ENCODE data around the gene B4GALT1. TPM values are rescaled to one million over a fixed set of nuclear protein-coding genes. Genes with fewer than 3 reads are reported as not detected.
A peak's percentile ranks its signal among the peaks of the same experiment; 100 is the strongest.

B4GALT1 gene
- total RNA-seq, 1 donor from 2014 or later, result 72.0 TPM

DNA sequence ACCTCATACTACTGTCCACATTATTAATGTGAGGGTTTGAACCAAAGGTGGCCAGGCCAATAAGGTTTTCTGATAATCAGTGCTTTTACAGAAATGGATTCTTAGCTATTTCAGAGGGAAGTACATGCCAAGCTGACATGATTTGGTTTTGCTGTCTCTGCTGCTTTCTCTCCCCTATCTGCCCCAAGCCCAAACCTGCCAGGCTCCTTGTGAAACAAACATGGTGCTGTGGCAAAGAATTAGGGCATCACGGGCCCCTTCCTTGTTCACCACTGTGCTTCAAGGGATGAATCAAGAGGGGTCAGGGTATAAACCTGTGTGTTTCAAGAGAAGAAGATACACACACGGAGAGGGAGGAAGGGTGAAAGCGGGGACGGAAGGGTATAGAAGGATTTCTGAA is 49.3 kb downstream of the B4GALT1 start:
- ATAC-seq, result no peak
- H3K4me3 ChIP-seq, result no peak overlapping the region
- DNase-seq, result no peak
- peaks cover 15% of the 10 kb centered on the region for H3K4me1 ChIP-seq
- H3K36me3 ChIP-seq, result peaks cover 81% of the 10 kb centered on the region
- H3K27ac ChIP-seq, result no peak overlapping the region
- no peaks in the 10 kb centered on the region for H3K9me3 ChIP-seq
- no peaks in the 10 kb centered on the region for H3K27me3 ChIP-seq (ENCODE audit: low read depth)
- no peak for TF ChIP-seq CTCF (IDR thresholded peaks at IDR 0.05)
- intact Hi-C loops (cut with DNase I), result no loop called here

- peaks cover 15% of the 10 kb centered on the region for H3K4me1 ChIP-seq
- no peak for TF ChIP-seq CTCF (IDR thresholded peaks at IDR 0.05)
- DNase-seq, result no peak
- intact Hi-C loops (cut with DNase I), result no loop called here
- ATAC-seq, result no peak
- no peaks in the 10 kb centered on the region for H3K27me3 ChIP-seq (ENCODE audit: low read depth)
- H3K27ac ChIP-seq, result no peak overlapping the region
- H3K36me3 ChIP-seq, result peaks cover 86% of the 10 kb centered on the region
- no peaks in the 10 kb centered on the region for H3K9me3 ChIP-seq
- no peak overlapping the region for H3K4me3 ChIP-seq
Observed at GRCh38 chr9:33117306-33117705, 49.8 kb downstream of the B4GALT1 start.

GRCh38 chr9:33116860-33117259 is 50.3 kb downstream of the B4GALT1 start:
- Histone ChIP-seq H3K4me3 (no peak overlapping the region), H3K36me3 (peaks cover 90% of the 10 kb centered on the region), H3K9me3 (no peaks in the 10 kb centered on the region), H3K27me3 (ENCODE audit: low read depth) (no peaks in the 10 kb centered on the region), H3K27ac (no peak overlapping the region), H3K4me1 (peaks cover 15% of the 10 kb centered on the region)
- intact Hi-C loops (cut with DNase I), result no loop called here
- no peak for TF ChIP-seq CTCF (IDR thresholded peaks at IDR 0.05)
- peak in 1 of 2 donors; percentile 60 for ATAC-seq
- DNase-seq, result no peak

DNA sequence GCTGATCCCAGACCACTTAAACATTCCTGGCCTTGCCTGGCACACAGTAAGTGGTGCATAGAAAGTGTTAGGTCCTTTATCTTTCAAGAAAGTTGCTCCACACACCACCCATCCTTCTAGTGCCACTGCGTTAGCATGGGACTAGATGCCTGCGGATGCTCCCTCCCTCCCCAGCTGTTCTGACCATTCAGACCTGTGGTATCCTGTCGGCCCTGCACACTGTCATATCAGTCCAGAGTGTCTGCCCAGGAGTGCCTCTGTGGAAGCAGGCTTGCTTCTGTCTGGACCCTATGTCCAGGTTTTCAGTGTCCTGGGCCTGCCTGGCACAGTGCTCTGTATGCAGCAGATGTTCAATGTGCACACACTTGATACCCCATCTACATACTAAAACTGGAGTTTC is 52.4 kb downstream of the B4GALT1 start:
- H3K36me3 ChIP-seq, result peaks cover 91% of the 10 kb centered on the region
- DNase-seq, result no peak

GRCh38 chr9:33113799-33114547 is 53.2 kb downstream of the B4GALT1 start:
- intact Hi-C loops (cut with DNase I), result no loop called here
- Histone ChIP-seq H3K27ac (no peak overlapping the region), H3K4me3 (no peak overlapping the region), H3K27me3 (ENCODE audit: low read depth) (no peaks in the 10 kb centered on the region), H3K9me3 (no peaks in the 10 kb centered on the region), H3K4me1 (peaks cover 15% of the 10 kb centered on the region), H3K36me3 (peaks cover 91% of the 10 kb centered on the region)
- no peak for TF ChIP-seq CTCF (IDR thresholded peaks at IDR 0.05)
- no peak for DNase-seq
- ATAC-seq, result no peak

More for the DNA sequence above, 52.4 kb downstream of the B4GALT1 start:
- intact Hi-C loops (cut with DNase I), result no loop called here
- Histone ChIP-seq H3K4me3 (no peak overlapping the region), H3K27me3 (ENCODE audit: low read depth) (no peaks in the 10 kb centered on the region), H3K4me1 (peaks cover 15% of the 10 kb centered on the region), H3K9me3 (no peaks in the 10 kb centered on the region), H3K27ac (no peak overlapping the region)
- TF ChIP-seq CTCF (IDR thresholded peaks at IDR 0.05), result no peak
- ATAC-seq, result no peak
